K562 (cell line): ENCODE measurements around the gene SLC5A2. TPM values are rescaled to one million over a fixed set of nuclear protein-coding genes. Genes with fewer than 3 reads are reported as not detected.

Source experiments
- ATAC-seq: fragments of 200-7000 bp; cut with Tn5 transposase; 3 replicates; pipeline ENCODE4 v1.9.1; 2020; ENCODE audit warnings: moderate library complexity
- BruUV-seq: library from RNA; stranded (reverse); fragments of 400-500 nt; replicated peaks from 2 replicates; lab custom pipeline; 2021; lab: Mats Ljungman, UMichigan
- CTCF ChIA-PET: fragments of 300-600 bp; formaldehyde crosslinking; extraction: SDS; loops from one replicate; lab custom pipeline; 2021; ENCODE audit warnings: low intra/inter-chr PET ratio; lab: Yijun Ruan, JAX
- POLR2A ChIA-PET: fragments of 300-600, 350-650 bp; sonication (Branson Sonifier 250); formaldehyde crosslinking; extraction: SDS; loops from one replicate; lab custom pipeline; 2021; ENCODE audit warnings: antibody characterized with exemption, inconsistent platforms; lab: Yijun Ruan, JAX
- DNase-seq, 4 experiments: peaks; one replicate each; pipeline versions ENCODE4 v3.0.0 to v3.0.0-alpha.2; 2011 to 2018; ENCODE audit warnings: low spot score in 3 of 4, mixed read lengths in 3 of 4; ENCODE audit errors: extremely low read depth in 1 of 4
- FAIRE-seq: peaks from 2 replicates; lab custom pipeline; 2011; peaks lifted over from hg19 to GRCh38; lab: Jason Lieb, UNC
- H2AFZ ChIP-seq: 2 replicates; pipeline ENCODE4 v1.6.0; 2011; ENCODE audit warnings: low read depth, low read length, control low read depth, inconsistent platforms
- H3K27ac ChIP-seq: fragments of 200-600 bp; 3 replicates; pipeline ENCODE4 v1.8.0; 2011; ENCODE audit warnings: low read depth, mild to moderate bottlenecking, control low read depth, inconsistent platforms, low read length, moderate library complexity, mixed read lengths; ENCODE audit errors: extremely low read depth
- H3K27me3 ChIP-seq, 2 experiments: fragments of 300-600 bp in 1 of 2; 2 replicates in 1 of 2; 3 replicates in 1 of 2; pipeline versions ENCODE4 v1.6.0 to v1.8.0; 2011; ENCODE audit warnings: inconsistent platforms in 2 of 2, low read length in 2 of 2, mild to moderate bottlenecking in 1 of 2, mixed read lengths in 1 of 2, moderate library complexity in 1 of 2; ENCODE audit not compliant: control insufficient read depth in 2 of 2, insufficient read depth in 2 of 2
- H3K36me3 ChIP-seq: fragments of 300-600 bp; 3 replicates; pipeline ENCODE4 v1.8.0; 2011; ENCODE audit warnings: mild to moderate bottlenecking, low read length, inconsistent platforms; ENCODE audit not compliant: control insufficient read depth, insufficient read depth
- H3K4me1 ChIP-seq, 2 experiments: fragments of 200-600 bp in 1 of 2; replicated peaks in 1 of 2; 2 replicates in 1 of 2; 3 replicates in 1 of 2; pipeline versions ENCODE4 v1.5.1 to v1.8.0; 2011; ENCODE audit warnings: inconsistent platforms in 2 of 2, low read length in 2 of 2, mild to moderate bottlenecking in 1 of 2, mixed read lengths in 1 of 2, moderate library complexity in 1 of 2; ENCODE audit not compliant: control insufficient read depth in 2 of 2, insufficient read depth in 2 of 2
- H3K4me2 ChIP-seq: 2 replicates; pipeline ENCODE4 v1.6.1; 2011; ENCODE audit warnings: low read length, control low read depth, inconsistent platforms, mixed read lengths; ENCODE audit not compliant: insufficient read depth
- H3K4me3 ChIP-seq: fragments of 200-600 bp; sonication (generic), shearing (Covaris generic); 2 replicates; pipeline ENCODE4 v1.5.1; 2016; ENCODE audit warnings: control low read depth, inconsistent platforms
- H3K79me2 ChIP-seq: fragments of 200-600 bp; 3 replicates; pipeline ENCODE4 v1.8.0; 2011; ENCODE audit warnings: low read length, inconsistent platforms; ENCODE audit not compliant: control insufficient read depth, insufficient read depth
- H3K9ac ChIP-seq, 2 experiments: 2 replicates each; pipeline versions ENCODE4 v1.6.0 to v1.6.1; 2011; ENCODE audit warnings: low read depth in 2 of 2, low read length in 2 of 2, control low read depth in 1 of 2, inconsistent platforms in 1 of 2, mild to moderate bottlenecking in 1 of 2, mixed read lengths in 1 of 2; ENCODE audit not compliant: insufficient read depth in 1 of 2
- H3K9me1 ChIP-seq: one replicate; pipeline ENCODE4 v1.6.0; 2011; ENCODE audit warnings: inconsistent platforms, mild to moderate bottlenecking, low read length, moderate library complexity; ENCODE audit not compliant: control insufficient read depth, insufficient read depth
- H3K9me3 ChIP-seq: replicated peaks from 2 replicates; pipeline ENCODE4 v1.5.1; 2011; ENCODE audit warnings: low read depth, low read length, inconsistent platforms; ENCODE audit not compliant: control insufficient read depth, insufficient read depth
- H4K20me1 ChIP-seq: replicated peaks from 2 replicates; pipeline ENCODE4 v1.6.1; 2011; ENCODE audit warnings: low read length, inconsistent platforms, mixed read lengths; ENCODE audit not compliant: control insufficient read depth, insufficient read depth
- CCNT2 ChIP-seq: IDR thresholded peaks from 2 replicates; pipeline ENCODE4 v1.6.1; 2011; ENCODE audit warnings: borderline replicate concordance, low read depth, mild to moderate bottlenecking, moderate library complexity, mixed read lengths, low read length; ENCODE audit not compliant: insufficient read length; ENCODE audit errors: extremely low read depth
- HMG20A ChIP-seq: fragments of 450-650 bp; formaldehyde crosslinking; conservative IDR thresholded peaks from 2 replicates; pipeline ENCODE4 v1.4.0; 2020; ENCODE audit warnings: mild to moderate bottlenecking, mixed read lengths
- KDM1A ChIP-seq, 2 experiments: fragments of 450-650 bp; IDR thresholded peaks; 2 replicates each; pipeline ENCODE4 v1.6.1; 2016; ENCODE audit warnings: mild to moderate bottlenecking in 2 of 2
- PCBP2 ChIP-seq: fragments of 200-400 bp; formaldehyde crosslinking; IDR thresholded peaks from 2 replicates; pipeline ENCODE4 v1.6.1; 2018; ENCODE audit warnings: low read length, low read depth, mild to moderate bottlenecking, moderate library complexity; ENCODE audit not compliant: poor library complexity, severe bottlenecking
- SETDB1 ChIP-seq: IDR thresholded peaks from one replicate; pipeline ENCODE4 v1.6.1; 2012; ENCODE audit warnings: low read length, control low read depth, inconsistent platforms
- ZBED1 ChIP-seq: IDR thresholded peaks from 2 replicates; pipeline ENCODE4 v1.6.1; 2014
- ZNF140 ChIP-seq: fragments of 250-450 bp; sonication (Bioruptor Pico); IDR thresholded peaks from 2 replicates; pipeline ENCODE4 v1.8.0; 2021; ENCODE audit warnings: moderate library complexity, mild to moderate bottlenecking, inconsistent platforms
- ZNF764 ChIP-seq: fragments of 250-450 bp; sonication (Bioruptor Pico); IDR thresholded peaks from 2 replicates; pipeline ENCODE4 v1.4.0; 2020; ENCODE audit warnings: low read depth, mild to moderate bottlenecking, moderate library complexity
- ZNF766 ChIP-seq: fragments of 200-800 bp; sonication (Bioruptor generic); conservative IDR thresholded peaks from 2 replicates; pipeline ENCODE4 v1.6.1; 2016; ENCODE audit warnings: missing genetic modification characterization, missing compliant biosample characterization
- ZSCAN29 ChIP-seq: fragments of 450-650 bp; IDR thresholded peaks from 2 replicates; pipeline ENCODE4 v1.6.1; 2017
- WGBS: fragments of 100-300 bp; shearing (Covaris generic); methylation state at CpG from one replicate; pipeline ENCODE4 v1.1.6; 2016; ENCODE audit warnings: low coverage, mixed read lengths; ENCODE audit not compliant: insufficient coverage; ENCODE audit errors: missing lambda C conversion rate; 5-methylcytosine and 5-hydroxymethylcytosine counted together
- in situ Hi-C: fragments of 300-500 bp; cut with MboI; formaldehyde crosslinking; loops from 4 replicates; pipeline ENCODE4 v1.15.0; 2018; ENCODE audit warnings: inconsistent platforms, mixed read lengths
- intact Hi-C: fragments of 100-400 bp; cut with micrococcal nuclease; formaldehyde crosslinking; loops from 2 replicates; pipeline ENCODE4 v1.14.2; 2022
- polyA plus RNA-seq, 8 experiments: library from polyadenylated mRNA; depleted of rRNA in 4 of 8; stranded (reverse) in 5 of 8; unstranded in 3 of 8; fragments of >200 nt; fragmentation: Nextera tagmentation in 2 of 8; fragmentation: Illumina TruSeq in 1 of 8; extraction: Ambion mirVana in 2 of 8; extraction: Trizol in 1 of 8; gene quantifications; 2 replicates each; pipeline versions ENCODE4 v1.2.1 to v1.2.3, GENCODE V29; 2011 to 2014; ENCODE audit warnings: inconsistent platforms in 1 of 8, missing spikeins in 1 of 8
- total RNA-seq, 7 experiments: library from RNA; depleted of rRNA in 6 of 7; stranded (reverse); fragments of >200 nt in 6 of 7; fragmentation: Illumina TruSeq in 2 of 7; extraction: Trizol in 2 of 7; gene quantifications; 2 replicates each; pipeline versions ENCODE4 v1.2.1 to v1.2.3, GENCODE V29; 2011 to 2021; ENCODE audit warnings: low replicate concordance in 1 of 7
- TF ChIP-seq, protein P1 (sequence below): fragments of 250-450 bp; sonication (Bioruptor Pico); IDR thresholded peaks from 2 replicates; pipeline ENCODE4 v1.8.0; 2022; ENCODE audit warnings: inconsistent platforms
- TF ChIP-seq, protein P2 (sequence below): sonication (generic); formaldehyde crosslinking; IDR thresholded peaks from 2 replicates; pipeline ENCODE4 v1.8.0; 2022; ENCODE audit warnings: mild to moderate bottlenecking, missing genetic modification reagents

SLC5A2 gene
- total and polyA plus RNA-seq, 9 of the 15 experiments (the other 6 are each of a cell fraction or from before 2014, with no cell fraction given), result 0.07 to 2.7 (median 2.2) TPM; not detected in 6

DNA sequence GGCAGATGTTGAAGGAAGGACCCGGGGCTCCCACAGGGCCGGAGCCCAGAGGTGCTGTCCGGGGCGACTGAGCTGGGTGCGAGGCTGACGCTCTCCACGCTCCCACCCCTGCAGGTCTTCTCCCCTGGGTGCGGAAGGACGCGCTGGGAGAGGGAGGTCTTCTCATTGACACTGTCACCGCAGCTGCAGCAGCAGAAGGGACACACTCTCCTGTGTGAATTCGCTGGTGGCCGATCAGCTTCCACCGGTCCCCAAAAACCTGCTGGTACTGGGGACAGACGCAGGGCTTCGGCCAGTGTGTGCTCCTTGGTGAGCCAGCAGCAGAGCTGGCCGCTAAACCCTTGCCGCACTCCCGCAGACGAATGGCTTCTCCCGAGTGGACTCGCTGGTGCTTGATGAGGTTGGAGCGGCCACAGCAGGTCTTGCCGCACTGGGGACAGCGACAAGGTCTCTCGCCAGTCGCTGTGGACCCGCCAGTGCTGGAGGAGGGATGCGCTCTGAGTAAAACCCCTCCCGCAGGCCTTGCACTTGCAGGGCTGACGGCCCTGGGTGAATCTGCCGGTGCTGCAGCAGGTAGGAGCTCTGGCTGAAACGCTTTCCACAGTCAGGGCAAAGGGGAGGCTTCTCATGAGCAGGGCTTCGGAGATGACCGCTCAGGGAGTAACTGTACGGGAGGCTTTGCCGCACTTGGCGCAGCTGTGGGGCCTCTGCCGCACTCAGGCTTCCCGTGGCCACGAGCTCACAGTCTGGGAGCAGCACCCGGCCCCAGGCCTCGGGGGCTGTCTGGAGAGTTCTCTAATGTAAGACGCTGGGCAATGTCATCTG is 46.5 kb upstream of the SLC5A2 start:
- H3K27ac ChIP-seq, result no peak overlapping the region
- ChIA-PET POLR2A (no interaction called here), CTCF (no interaction called here)
- peaks cover 3 to 13% of the 10 kb centered on the region in 2 experiments; a peak in 1 of 5 replicates for H3K4me1 ChIP-seq
- H3K27me3 ChIP-seq, result no peaks in the 10 kb centered on the region
- H4K20me1 ChIP-seq, result no peaks in the 10 kb centered on the region
- TF ChIP-seq KDM1A (IDR thresholded peaks at IDR 0.05), result no peak
- TF ChIP-seq ZNF766, result no peak
- no peak for TF ChIP-seq ZNF764
- TF ChIP-seq ZSCAN29, result no peak
- TF ChIP-seq PCBP2, result no peak
- TF ChIP-seq CCNT2, result no peak
- TF ChIP-seq, protein P1, sequence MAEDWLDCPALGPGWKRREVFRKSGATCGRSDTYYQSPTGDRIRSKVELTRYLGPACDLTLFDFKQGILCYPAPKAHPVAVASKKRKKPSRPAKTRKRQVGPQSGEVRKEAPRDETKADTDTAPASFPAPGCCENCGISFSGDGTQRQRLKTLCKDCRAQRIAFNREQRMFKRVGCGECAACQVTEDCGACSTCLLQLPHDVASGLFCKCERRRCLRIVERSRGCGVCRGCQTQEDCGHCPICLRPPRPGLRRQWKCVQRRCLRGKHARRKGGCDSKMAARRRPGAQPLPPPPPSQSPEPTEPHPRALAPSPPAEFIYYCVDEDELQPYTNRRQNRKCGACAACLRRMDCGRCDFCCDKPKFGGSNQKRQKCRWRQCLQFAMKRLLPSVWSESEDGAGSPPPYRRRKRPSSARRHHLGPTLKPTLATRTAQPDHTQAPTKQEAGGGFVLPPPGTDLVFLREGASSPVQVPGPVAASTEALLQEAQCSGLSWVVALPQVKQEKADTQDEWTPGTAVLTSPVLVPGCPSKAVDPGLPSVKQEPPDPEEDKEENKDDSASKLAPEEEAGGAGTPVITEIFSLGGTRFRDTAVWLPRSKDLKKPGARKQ (CRISPR knock-in tag), result no peak
- TF ChIP-seq, protein P2, sequence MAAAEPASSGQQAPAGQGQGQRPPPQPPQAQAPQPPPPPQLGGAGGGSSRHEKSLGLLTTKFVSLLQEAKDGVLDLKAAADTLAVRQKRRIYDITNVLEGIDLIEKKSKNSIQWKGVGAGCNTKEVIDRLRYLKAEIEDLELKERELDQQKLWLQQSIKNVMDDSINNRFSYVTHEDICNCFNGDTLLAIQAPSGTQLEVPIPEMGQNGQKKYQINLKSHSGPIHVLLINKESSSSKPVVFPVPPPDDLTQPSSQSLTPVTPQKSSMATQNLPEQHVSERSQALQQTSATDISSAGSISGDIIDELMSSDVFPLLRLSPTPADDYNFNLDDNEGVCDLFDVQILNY (CRISPR knock-in tag), result no peak
- TF ChIP-seq ZBED1, result no peak
- no peak for TF ChIP-seq ZNF140
- no peak for TF ChIP-seq HMG20A
- no peak for TF ChIP-seq SETDB1
- FAIRE-seq, result no peak
- no peak; the same call in 1 of the 3 replicates for ATAC-seq
- no peaks in the 10 kb centered on the region for H3K9me1 ChIP-seq
- BruUV-seq, result no TSS peak
- 57% methylated on average over 23 of the region's 44 CpGs for WGBS
- H3K36me3 ChIP-seq, result no peaks in the 10 kb centered on the region
- in situ Hi-C loops, result loop anchor here (25.0 kb wide), 1 partner anchor 449 kb away; the partner anchor contains the start of gene HSD3B7
- intact Hi-C loops, result no loop called here
- peak overlapping the region in 1 of 2 experiments; percentile 40; a peak in 2 of 4 replicates for H3K9ac ChIP-seq
- H2AFZ ChIP-seq, result no peak overlapping the region
- no peaks in the 10 kb centered on the region for H3K9me3 ChIP-seq
- no peaks in the 10 kb centered on the region for H3K79me2 ChIP-seq
- no peak overlapping the region for H3K4me3 ChIP-seq
- no peak for DNase-seq
- H3K4me2 ChIP-seq, result no peak overlapping the region
